Motor neuron (in vitro differentiated cells): ENCODE data around the gene TMEM209. TPM values are rescaled to one million over a fixed set of nuclear protein-coding genes. Genes with fewer than 3 reads are reported as not detected.

ENCODE experiments used
- ATAC-seq, 8 experiments: fragments of 200-7000 bp; cut with Tn5 transposase; replicated peaks in 6 of 8; 2 replicates each; pipeline ENCODE4 v1.8.0; 2021; ENCODE audit warnings: mild to moderate bottlenecking in 8 of 8, moderate library complexity in 8 of 8
- H3K27ac ChIP-seq, 2 donors: fragments of 250-450 bp; sonication (Bioruptor Pico); 2 replicates each; pipeline ENCODE4 v1.9.0; 2021; ENCODE audit warnings: antibody characterized with exemption in 2 of 2, mild to moderate bottlenecking in 2 of 2, moderate library complexity in 1 of 2
- H3K4me1 ChIP-seq, 2 donors: fragments of 250-450 bp; sonication (Bioruptor Pico); replicated peaks in 1 of 2; 2 replicates each; pipeline ENCODE4 v1.6.1; 2021; ENCODE audit warnings: antibody characterized with exemption in 2 of 2, mild to moderate bottlenecking in 2 of 2, moderate library complexity in 1 of 2
- H3K4me3 ChIP-seq, 5 donors: fragments of 250-450 bp; sonication (Bioruptor Pico); 2 replicates each; pipeline ENCODE4 v1.9.0; 2021; ENCODE audit warnings: antibody characterized with exemption in 5 of 5, mild to moderate bottlenecking in 5 of 5, moderate library complexity in 4 of 5
- WGBS, 10 experiments: fragments of 450-650 bp; shearing (Covaris generic); methylation state at CpG; one replicate each; pipeline ENCODE4 v1.0.0; 2022; 5-methylcytosine and 5-hydroxymethylcytosine counted together
- in situ Hi-C, 9 experiments: fragments of 400-800 bp; cut with MboI; loops; one replicate each; pipeline ENCODE4 v1.15.0; 2021; ENCODE audit warnings: low sequenced_read_pairs in 9 of 9, low pct_unique_long_range_greater_than_20kb in 2 of 9; ENCODE audit not compliant: unreplicated experiment in 9 of 9
- total RNA-seq, 8 experiments: library from RNA; unstranded; fragments of 300-600 nt; gene quantifications; 2 replicates each; pipeline versions ENCODE4 v1.2.3 to v1.2.4, GENCODE V29; 2022

TMEM209 gene
- total RNA-seq, 8 experiments from 2014 or later: 18.4 to 30.0 (median 22.6) TPM

GRCh38 chr7:130144312-130145171, 60.7 kb downstream of the TMEM209 start:
- WGBS, 10 experiments: 43 to 77% (median 65%) methylated on average over 2 to 11 of the region's 14 CpGs
- in situ Hi-C loops: no loop called here
- Histone ChIP-seq H3K4me3 (no peak overlapping the region), H3K4me1 (peaks cover 40 to 44% of the 10 kb centered on the region in 2 donors), H3K27ac (peak overlapping the region; percentile 10 to 13)
- ATAC-seq: peak in 2 of 8 experiments; percentile 5 to 32

GRCh38 chr7:130143986-130144311, 61.3 kb downstream of the TMEM209 start:
- in situ Hi-C loops: no loop called here
- Histone ChIP-seq H3K4me3 (no peak overlapping the region), H3K27ac (peak overlapping the region; percentile 3 to 10), H3K4me1 (peaks cover 40 to 44% of the 10 kb centered on the region in 2 donors)
- no peak for ATAC-seq
- 60 to 100% (median 85%) methylated on average over 1 to 2 of the region's 3 CpGs; no CpG with 5 or more reads in 6 of the 10 experiments for WGBS, 10 experiments

GRCh38 chr7:130143334-130143732, 61.9 kb downstream of the TMEM209 start:
- Histone ChIP-seq H3K4me3 (no peak overlapping the region), H3K4me1 (peaks cover 40 to 44% of the 10 kb centered on the region in 2 donors), H3K27ac (no peak overlapping the region)
- WGBS, 10 experiments: 100% methylated on average over 1 of the region's 5 CpGs; no CpG with 5 or more reads in 7 of the 10 experiments
- ATAC-seq: no peak
- in situ Hi-C loops: no loop called here

- no peak for ATAC-seq
- WGBS, 10 experiments: 66 to 100% (median 100%) methylated on average over 1 to 6 of the region's 14 CpGs; no CpG with 5 or more reads in 4 of the 10 experiments
- in situ Hi-C loops: no loop called here
- Histone ChIP-seq H3K4me3 (no peak overlapping the region), H3K27ac (peak overlapping the region; percentile 91 to 95), H3K4me1 (peaks cover 40 to 44% of the 10 kb centered on the region in 2 donors)
Observed at GRCh38 chr7:130142654-130143333, 62.4 kb downstream of the TMEM209 start.

GRCh38 chr7:130141884-130142653, 63.1 kb downstream of the TMEM209 start:
- Histone ChIP-seq H3K27ac (peak overlapping the region; percentile 91 to 95), H3K4me3 (peak overlapping the region in 4 of 5 donors; percentile 1 to 26 (median 12)), H3K4me1 (peaks cover 40 to 44% of the 10 kb centered on the region in 2 donors)
- in situ Hi-C loops: no loop called here
- peak in 5 of 8 experiments; percentile 5 to 12 (median 9) for ATAC-seq
- 54 to 100% (median 80%) methylated on average over 1 to 4 of the region's 17 CpGs; no CpG with 5 or more reads in 4 of the 10 experiments for WGBS, 10 experiments

- ATAC-seq: peak; percentile 62 to 96 (median 94)
- peaks cover 40 to 44% of the 10 kb centered on the region in 2 donors for H3K4me1 ChIP-seq
- in situ Hi-C loops: no loop called here
- H3K27ac ChIP-seq: peak overlapping the region; percentile 91 to 95
- 3 to 53% (median 47%) methylated on average over 3 to 9 of the region's 39 CpGs; no CpG with 5 or more reads in 7 of the 10 experiments for WGBS, 10 experiments
- H3K4me3 ChIP-seq: peak overlapping the region in 4 of 5 donors; percentile 1 to 26 (median 12)
Observed at GRCh38 chr7:130141161-130141883, 63.9 kb downstream of the TMEM209 start.

GRCh38 chr7:130140551-130141160, 64.5 kb downstream of the TMEM209 start:
- H3K4me3 ChIP-seq: no peak overlapping the region
- H3K4me1 ChIP-seq: peaks cover 40 to 44% of the 10 kb centered on the region in 2 donors
- no peak for ATAC-seq
- 82 to 100% (median 96%) methylated on average over 3 to 11 of the region's 47 CpGs; no CpG with 5 or more reads in 4 of the 10 experiments for WGBS, 10 experiments
- in situ Hi-C loops: no loop called here
- peak overlapping the region; percentile 91 to 95 for H3K27ac ChIP-seq

GRCh38 chr7:130139193-130139960, 65.8 kb downstream of the TMEM209 start:
- WGBS, 10 experiments: 80 to 100% (median 100%) methylated on average over 1 to 2 of the region's 2 CpGs; no CpG with 5 or more reads in 3 of the 10 experiments
- H3K27ac ChIP-seq: no peak overlapping the region

GRCh38 chr7:130137207-130137606, 68.0 kb downstream of the TMEM209 start:
- ATAC-seq: no peak
- H3K4me3 ChIP-seq: no peak overlapping the region
- H3K4me1 ChIP-seq: peaks cover 15 to 16% of the 10 kb centered on the region in 2 donors
- in situ Hi-C loops: no loop called here
- 75 to 100% (median 90%) methylated on average over 1 to 2 of the region's 4 CpGs; no CpG with 5 or more reads in 3 of the 10 experiments for WGBS, 10 experiments
- H3K27ac ChIP-seq: no peak overlapping the region

More at GRCh38 chr7:130139193-130139960, 65.8 kb downstream of the TMEM209 start:
- in situ Hi-C loops: no loop called here
- H3K4me1 ChIP-seq: peaks cover 32% of the 10 kb centered on the region in 2 donors
- H3K4me3 ChIP-seq: no peak overlapping the region
- ATAC-seq: no peak

- Histone ChIP-seq H3K27ac (no peak overlapping the region), H3K4me1 (peaks cover 9 to 11% of the 10 kb centered on the region in 2 donors), H3K4me3 (no peak overlapping the region)
- in situ Hi-C loops: no loop called here
- ATAC-seq: no peak
- 80 to 100% (median 100%) methylated on average over 1 of the region's 1 CpG; no CpG with 5 or more reads in 5 of the 10 experiments for WGBS, 10 experiments
Observed at GRCh38 chr7:130136579-130137167, 68.5 kb downstream of the TMEM209 start.
